HepG2 (cell line): Measurements from ENCODE around the gene GRB7. TPM values are rescaled to one million over a fixed set of nuclear protein-coding genes. Genes with fewer than 3 reads are reported as not detected.

ENCODE experiments used
- ATM ChIP-seq: fragments of 450-650 bp; IDR thresholded peaks from 2 replicates; pipeline ENCODE4 v1.7.1; 2017; ENCODE audit warnings: mild to moderate bottlenecking, borderline replicate concordance
- DNMT3B ChIP-seq: conservative IDR thresholded peaks from 2 replicates; pipeline ENCODE4 v1.6.1; 2016; ENCODE audit warnings: missing biosample characterization, control low read depth
- JARID2 ChIP-seq: sonication (generic); formaldehyde crosslinking; IDR thresholded peaks from 2 replicates; pipeline ENCODE4 v1.8.1; 2023; ENCODE audit warnings: missing genetic modification reagents, inconsistent platforms; ENCODE audit not compliant: insufficient replicate concordance
- KAT2B ChIP-seq: fragments of 150-350 bp; IDR thresholded peaks from 2 replicates; pipeline ENCODE4 v1.6.1; 2014; ENCODE audit warnings: low read depth, low read length, borderline replicate concordance
- MIXL1 ChIP-seq: IDR thresholded peaks from 2 replicates; pipeline ENCODE4 v1.6.1; 2016
- MTF2 ChIP-seq: sonication (generic); formaldehyde crosslinking; IDR thresholded peaks from 2 replicates; pipeline ENCODE4 v1.5.0; 2020; ENCODE audit warnings: missing genetic modification reagents, borderline replicate concordance
- PLRG1 ChIP-seq: fragments of 450-650 bp; conservative IDR thresholded peaks from 2 replicates; pipeline ENCODE4 v1.6.1; 2016
- SNAPC2 ChIP-seq: sonication (generic); formaldehyde crosslinking; IDR thresholded peaks from 2 replicates; pipeline ENCODE4 v1.8.1; 2022; ENCODE audit warnings: mild to moderate bottlenecking, missing genetic modification reagents
- SRF ChIP-seq: IDR thresholded peaks from 2 replicates; pipeline ENCODE4 v1.6.1; 2011; ENCODE audit warnings: mild to moderate bottlenecking, low read depth, low read length, moderate library complexity
- WIZ ChIP-seq: sonication (generic); formaldehyde crosslinking; IDR thresholded peaks from 2 replicates; pipeline ENCODE4 v1.5.1; 2020; ENCODE audit warnings: mild to moderate bottlenecking, missing genetic modification reagents
- ZNF17 ChIP-seq: sonication (generic); formaldehyde crosslinking; IDR thresholded peaks from 2 replicates; pipeline ENCODE4 v1.5.0; 2020; ENCODE audit warnings: mild to moderate bottlenecking, missing genetic modification reagents
- ZNF414 ChIP-seq: sonication (generic); formaldehyde crosslinking; IDR thresholded peaks from 2 replicates; pipeline ENCODE4 v1.5.0; 2020; ENCODE audit warnings: missing genetic modification reagents
- ZNF446 ChIP-seq: sonication (generic); formaldehyde crosslinking; IDR thresholded peaks from 2 replicates; pipeline ENCODE4 v1.5.0; 2020; ENCODE audit warnings: mild to moderate bottlenecking, missing genetic modification reagents
- ZNF468 ChIP-seq: sonication (generic); formaldehyde crosslinking; IDR thresholded peaks from 2 replicates; pipeline ENCODE4 v1.8.0; 2022; ENCODE audit warnings: mild to moderate bottlenecking, moderate library complexity, missing genetic modification reagents
- ZNF597 ChIP-seq: sonication (generic); formaldehyde crosslinking; IDR thresholded peaks from 2 replicates; pipeline ENCODE4 v1.5.0; 2020; ENCODE audit warnings: missing genetic modification reagents
- ZNF652 ChIP-seq: IDR thresholded peaks from 2 replicates; pipeline ENCODE4 v1.6.1; 2016; ENCODE audit warnings: low read depth, borderline replicate concordance
- polyA plus RNA-seq, 8 experiments: library from polyadenylated mRNA; depleted of rRNA in 3 of 8; stranded (reverse) in 7 of 8; unstranded in 1 of 8; fragments of >200 nt; fragmentation: Illumina TruSeq in 4 of 8; extraction: Trizol in 4 of 8; gene quantifications; 2 replicates each; pipeline versions ENCODE4 v1.2.1 to v1.2.3, GENCODE V29; 2011 to 2016; ENCODE audit warnings: low read depth in 4 of 8, missing spikeins in 1 of 8, mixed read lengths in 1 of 8; ENCODE audit not compliant: insufficient read depth in 1 of 8
- total RNA-seq, 5 experiments: library from RNA; depleted of rRNA; stranded (reverse); fragments of >200 nt; fragmentation: Illumina TruSeq; extraction: Trizol; gene quantifications; 2 replicates each; pipeline ENCODE4 v1.2.3, GENCODE V29; 2016; ENCODE audit warnings: low read depth in 1 of 5
- TF ChIP-seq, protein P1 (sequence below): sonication (generic); formaldehyde crosslinking; IDR thresholded peaks from 2 replicates; pipeline ENCODE4 v1.5.1; 2020; ENCODE audit warnings: mild to moderate bottlenecking, missing genetic modification reagents
- TF ChIP-seq, protein P2 (sequence below): sonication (generic); formaldehyde crosslinking; conservative IDR thresholded peaks from 2 replicates; pipeline ENCODE4 v1.4.0; 2020; ENCODE audit warnings: missing genetic modification reagents
- TF ChIP-seq, protein P3 (sequence below): sonication (generic); formaldehyde crosslinking; IDR thresholded peaks from 2 replicates; pipeline ENCODE4 v1.8.0; 2022; ENCODE audit warnings: mild to moderate bottlenecking, missing genetic modification reagents, borderline replicate concordance
- TF ChIP-seq, protein P4 (sequence below): sonication (generic); formaldehyde crosslinking; IDR thresholded peaks from 2 replicates; pipeline ENCODE4 v1.5.0; 2020; ENCODE audit warnings: missing genetic modification reagents, mild to moderate bottlenecking, borderline replicate concordance

GRB7 gene
- total and polyA plus RNA-seq, 2 of the 13 experiments (the other 11 are each of a cell fraction or from before 2014, with no cell fraction given): 60.2 to 77.7 TPM

DNA sequence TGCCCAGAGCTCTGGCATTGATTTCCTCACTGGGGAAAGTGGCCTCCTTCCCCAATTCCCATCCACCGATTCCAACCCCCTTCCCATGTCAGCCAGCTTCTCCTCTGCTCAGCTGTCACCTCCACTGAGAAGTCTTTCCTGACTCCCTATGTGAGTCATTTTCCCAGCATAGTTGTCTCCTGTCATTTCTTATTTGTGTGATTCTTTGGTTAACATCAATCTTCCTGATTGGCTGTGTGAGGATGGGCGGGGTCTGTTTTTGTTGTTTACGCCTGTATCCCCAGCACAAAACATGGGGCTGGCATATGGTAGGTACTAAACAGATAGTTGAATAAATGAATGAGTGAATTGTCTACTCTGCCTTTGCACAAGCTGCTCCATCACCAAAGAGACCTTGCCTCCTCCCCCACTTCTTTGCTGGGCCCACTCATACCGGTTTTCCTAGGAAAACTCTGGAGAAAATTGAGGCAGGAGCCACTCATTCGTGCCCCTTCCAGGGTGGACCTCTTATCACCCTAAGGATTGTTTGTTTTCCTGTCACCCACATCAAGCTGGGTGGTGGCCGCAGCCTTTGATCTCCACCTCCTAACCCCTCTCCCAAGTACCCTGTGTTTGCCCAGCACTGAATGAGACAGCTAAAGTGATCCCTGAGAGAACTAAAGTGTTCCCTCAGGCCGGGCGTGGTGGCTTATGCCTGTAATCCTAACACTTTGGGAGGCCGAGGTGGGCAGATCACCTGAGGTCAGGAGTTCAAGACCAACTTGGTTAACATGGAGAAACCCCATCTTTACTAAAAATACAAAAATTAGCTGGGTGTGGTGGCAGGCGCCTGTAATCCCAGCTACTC lies 1.2 kb upstream of the GRB7 start (continued):
- TF ChIP-seq, protein P1, sequence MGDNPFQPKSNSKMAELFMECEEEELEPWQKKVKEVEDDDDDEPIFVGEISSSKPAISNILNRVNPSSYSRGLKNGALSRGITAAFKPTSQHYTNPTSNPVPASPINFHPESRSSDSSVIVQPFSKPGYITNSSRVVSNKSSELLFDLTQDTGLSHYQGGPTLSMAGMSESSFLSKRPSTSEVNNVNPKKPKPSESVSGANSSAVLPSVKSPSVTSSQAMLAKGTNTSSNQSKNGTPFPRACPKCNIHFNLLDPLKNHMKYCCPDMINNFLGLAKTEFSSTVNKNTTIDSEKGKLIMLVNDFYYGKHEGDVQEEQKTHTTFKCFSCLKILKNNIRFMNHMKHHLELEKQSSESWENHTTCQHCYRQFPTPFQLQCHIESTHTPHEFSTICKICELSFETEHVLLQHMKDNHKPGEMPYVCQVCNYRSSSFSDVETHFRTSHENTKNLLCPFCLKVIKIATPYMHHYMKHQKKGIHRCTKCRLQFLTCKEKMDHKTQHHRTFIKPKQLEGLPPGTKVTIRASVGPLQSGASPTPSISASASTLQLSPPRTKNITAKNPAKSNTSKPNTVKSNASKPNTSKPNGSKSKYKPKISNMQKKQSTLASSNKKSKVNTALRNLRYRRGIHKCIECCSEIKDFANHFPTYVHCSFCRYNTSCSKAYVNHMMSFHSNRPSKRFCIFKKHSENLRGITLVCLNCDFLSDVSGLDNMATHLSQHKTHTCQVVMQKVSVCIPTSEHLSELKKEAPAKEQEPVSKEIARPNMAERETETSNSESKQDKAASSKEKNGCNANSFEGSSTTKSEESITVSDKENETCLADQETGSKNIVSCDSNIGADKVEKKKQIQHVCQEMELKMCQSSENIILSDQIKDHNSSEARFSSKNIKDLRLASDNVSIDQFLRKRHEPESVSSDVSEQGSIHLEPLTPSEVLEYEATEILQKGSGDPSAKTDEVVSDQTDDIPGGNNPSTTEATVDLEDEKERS (CRISPR knock-in tag): no peak
- TF ChIP-seq PLRG1 (no peak), ATM (no peak), ZNF597 (CRISPR knock-in tag) (no peak), ZNF414 (CRISPR knock-in tag) (no peak), KAT2B (no peak), SNAPC2 (0 out of 2 replicates have a peak, but pooled peaks have one; percentile 23), MTF2 (CRISPR knock-in tag) (no peak), MIXL1 (CRISPR knock-in tag) (peak; percentile 68; the same call in 1 of the 2 replicates), JARID2 (CRISPR knock-in tag) (no peak), ZNF652 (CRISPR knock-in tag) (peak; percentile 51; the same call in 1 of the 2 replicates), SRF (no peak), ZNF468 (CRISPR knock-in tag) (no peak), WIZ (CRISPR knock-in tag) (no peak), ZNF17 (CRISPR knock-in tag) (no peak), ZNF446 (no peak), DNMT3B (CRISPR knock-in tag) (no peak)
- TF ChIP-seq, protein P2, sequence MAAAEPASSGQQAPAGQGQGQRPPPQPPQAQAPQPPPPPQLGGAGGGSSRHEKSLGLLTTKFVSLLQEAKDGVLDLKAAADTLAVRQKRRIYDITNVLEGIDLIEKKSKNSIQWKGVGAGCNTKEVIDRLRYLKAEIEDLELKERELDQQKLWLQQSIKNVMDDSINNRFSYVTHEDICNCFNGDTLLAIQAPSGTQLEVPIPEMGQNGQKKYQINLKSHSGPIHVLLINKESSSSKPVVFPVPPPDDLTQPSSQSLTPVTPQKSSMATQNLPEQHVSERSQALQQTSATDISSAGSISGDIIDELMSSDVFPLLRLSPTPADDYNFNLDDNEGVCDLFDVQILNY (CRISPR knock-in tag): no peak
- TF ChIP-seq, protein P3, sequence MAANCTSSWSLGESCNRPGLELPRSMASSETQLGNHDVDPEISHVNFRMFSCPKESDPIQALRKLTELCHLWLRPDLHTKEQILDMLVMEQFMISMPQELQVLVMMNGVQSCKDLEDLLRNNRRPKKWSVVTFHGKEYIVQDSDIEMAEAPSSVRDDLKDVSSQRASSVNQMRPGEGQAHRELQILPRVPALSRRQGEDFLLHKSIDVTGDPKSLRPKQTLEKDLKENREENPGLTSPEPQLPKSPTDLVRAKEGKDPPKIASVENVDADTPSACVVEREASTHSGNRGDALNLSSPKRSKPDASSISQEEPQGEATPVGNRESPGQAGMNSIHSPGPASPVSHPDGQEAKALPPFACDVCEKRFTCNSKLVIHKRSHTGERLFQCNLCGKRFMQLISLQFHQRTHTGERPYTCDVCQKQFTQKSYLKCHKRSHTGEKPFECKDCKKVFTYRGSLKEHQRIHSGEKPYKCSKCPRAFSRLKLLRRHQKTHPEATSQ (CRISPR knock-in tag): no peak
- TF ChIP-seq, protein P4, sequence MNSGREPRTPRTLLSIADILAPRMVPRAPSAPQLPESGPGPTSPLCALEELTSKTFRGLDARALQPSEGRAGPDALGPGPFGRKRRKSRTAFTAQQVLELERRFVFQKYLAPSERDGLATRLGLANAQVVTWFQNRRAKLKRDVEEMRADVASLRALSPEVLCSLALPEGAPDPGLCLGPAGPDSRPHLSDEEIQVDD (CRISPR knock-in tag): no peak
